ENCODE measurements around the gene CTBP1. TPM values are rescaled to one million over a fixed set of nuclear protein-coding genes. Genes with fewer than 3 reads are reported as not detected.

CTBP1 gene
- total RNA-seq, 1 donor from 2014 or later: 165 TPM

GRCh38 chr4:1227816-1228215 lies 21.1 kb downstream of the CTBP1 start:
- Mint-ChIP-seq H3K36me3 (peaks cover 21% of the 10 kb centered on the region), H3K4me1 (ENCODE audit: unreplicated experiment) (peaks cover 9% of the 10 kb centered on the region), H3K9me3 (no peaks in the 10 kb centered on the region), H3K4me3 (no peak overlapping the region), H3K27ac (no peak overlapping the region), H3K27me3 (no peaks in the 10 kb centered on the region)
- no peak for TF ChIP-seq CTCF (conservative IDR thresholded peaks at IDR 0.05)
- no peak for DNase-seq (ENCODE audit: extremely low spot score, unreplicated experiment)

GRCh38 chr4:1226598-1226997 lies 22.3 kb downstream of the CTBP1 start:
- Mint-ChIP-seq H3K9me3 (no peaks in the 10 kb centered on the region), H3K27me3 (no peaks in the 10 kb centered on the region), H3K27ac (no peak overlapping the region), H3K4me3 (no peak overlapping the region), H3K4me1 (ENCODE audit: unreplicated experiment) (peaks cover 4% of the 10 kb centered on the region), H3K36me3 (peaks cover 21% of the 10 kb centered on the region)
- DNase-seq (ENCODE audit: extremely low spot score, unreplicated experiment): no peak
- no peak for TF ChIP-seq CTCF (conservative IDR thresholded peaks at IDR 0.05)

- no peak for DNase-seq (ENCODE audit: extremely low spot score, unreplicated experiment)
- no peaks in the 10 kb centered on the region for H3K27me3 Mint-ChIP-seq
- H3K4me1 Mint-ChIP-seq (ENCODE audit: unreplicated experiment): peaks cover 4% of the 10 kb centered on the region
- H3K4me3 Mint-ChIP-seq: no peak overlapping the region
- TF ChIP-seq CTCF (conservative IDR thresholded peaks at IDR 0.05): no peak
- H3K36me3 Mint-ChIP-seq: peaks cover 23% of the 10 kb centered on the region
- H3K27ac Mint-ChIP-seq: no peak overlapping the region
- H3K9me3 Mint-ChIP-seq: no peaks in the 10 kb centered on the region
Observed at GRCh38 chr4:1226144-1226481, 22.8 kb downstream of the CTBP1 start.

DNA sequence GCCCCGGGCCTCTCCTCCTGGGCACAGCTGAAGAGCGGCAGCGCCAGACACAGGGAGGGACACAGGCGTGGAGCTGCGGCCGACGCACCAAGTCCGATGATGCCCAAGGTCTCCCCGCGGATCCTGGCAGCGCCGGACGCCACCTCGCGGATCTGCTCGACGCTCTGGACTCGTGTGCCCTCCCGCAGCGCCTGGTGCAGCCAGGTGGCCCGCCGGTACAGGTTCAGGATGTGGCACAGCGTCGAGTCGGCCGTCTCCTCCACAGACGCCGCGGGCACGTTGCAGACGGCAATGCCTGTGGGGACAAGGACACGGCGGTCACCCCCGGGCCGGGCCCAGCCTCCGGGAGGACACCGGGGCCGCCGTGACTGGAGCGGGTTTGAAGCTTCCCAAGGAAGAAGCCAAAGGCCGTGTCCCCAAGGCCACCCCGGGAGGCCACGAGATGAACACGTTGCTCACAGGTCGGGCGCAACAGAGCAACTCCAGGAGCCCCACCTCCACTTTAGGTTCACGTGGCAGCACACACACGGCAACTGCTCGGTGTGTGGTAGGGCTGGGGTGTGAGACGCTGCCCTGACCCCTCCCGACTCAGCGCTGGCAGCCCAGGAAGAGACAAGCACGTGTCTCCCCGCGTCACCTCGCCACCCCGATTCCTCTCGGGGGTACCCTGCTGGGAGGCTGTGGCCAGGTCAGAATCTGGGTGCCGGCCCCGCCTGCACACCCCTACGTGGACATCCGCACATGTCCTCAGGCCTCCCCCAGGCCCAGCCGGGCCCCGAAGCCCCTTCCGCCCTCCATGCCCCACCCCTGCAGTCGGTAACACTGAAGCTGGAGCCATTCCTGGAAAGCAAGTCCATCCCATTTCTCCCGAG lies 23.4 kb downstream of the CTBP1 start:
- Mint-ChIP-seq H3K27ac (no peak overlapping the region), H3K4me3 (no peak overlapping the region), H3K36me3 (peaks cover 25% of the 10 kb centered on the region), H3K27me3 (no peaks in the 10 kb centered on the region), H3K9me3 (no peaks in the 10 kb centered on the region), H3K4me1 (ENCODE audit: unreplicated experiment) (peaks cover 4% of the 10 kb centered on the region)
- TF ChIP-seq CTCF (conservative IDR thresholded peaks at IDR 0.05): no peak
- no peak for DNase-seq (ENCODE audit: extremely low spot score, unreplicated experiment)

- Mint-ChIP-seq H3K9me3 (no peaks in the 10 kb centered on the region), H3K36me3 (peaks cover 32% of the 10 kb centered on the region), H3K27ac (peak overlapping the region; percentile 71), H3K27me3 (no peaks in the 10 kb centered on the region), H3K4me1 (ENCODE audit: unreplicated experiment) (peaks cover 4% of the 10 kb centered on the region), H3K4me3 (no peak overlapping the region)
- TF ChIP-seq CTCF (conservative IDR thresholded peaks at IDR 0.05): no peak
- no peak for DNase-seq (ENCODE audit: extremely low spot score, unreplicated experiment)
Observed at GRCh38 chr4:1223841-1224809, 24.8 kb downstream of the CTBP1 start.

All from type B pancreatic cell (in vitro differentiated cells).